HUDEP-2 (cell line): ENCODE data around the gene KCNQ5.

Experiments used
- DNase-seq, 76 experiments: peaks; one replicate each; lab custom pipeline; 2025; ENCODE audit not compliant: unreplicated experiment in 76 of 76; lab: John Stamatoyannopoulos, UW

Gene KCNQ5

DNA sequence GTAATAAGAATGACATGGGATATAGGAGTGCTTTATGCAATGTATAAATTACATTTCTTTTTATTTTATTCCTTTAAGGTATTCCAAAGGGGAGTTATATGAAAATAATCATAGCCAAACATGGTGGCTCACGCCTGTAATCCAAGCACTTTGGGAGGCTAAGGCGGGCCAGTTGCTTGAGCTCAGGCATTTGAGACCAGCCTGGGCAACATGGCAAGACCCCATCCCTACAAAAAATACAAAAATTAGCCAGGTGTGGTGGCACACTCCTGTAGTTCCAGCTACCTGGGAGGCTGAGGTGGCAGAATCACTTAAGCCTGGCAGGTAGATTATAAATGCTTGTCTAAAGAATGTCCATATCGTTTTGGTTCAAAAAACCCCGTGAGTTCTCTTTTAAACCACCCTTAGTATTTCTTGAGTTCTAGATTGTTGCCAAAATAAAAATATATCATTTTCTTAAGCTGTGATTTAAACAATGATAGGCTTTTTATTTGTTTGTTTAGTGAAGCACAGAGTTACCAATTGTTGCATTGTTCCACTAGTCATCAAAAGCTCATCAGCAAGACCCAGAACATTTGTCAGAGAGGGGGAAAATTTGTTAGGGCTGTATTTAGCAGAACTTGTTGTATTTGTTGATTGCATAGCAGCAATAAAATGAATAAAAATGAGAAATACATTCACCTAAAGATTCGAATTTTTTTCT, 457.2 kb downstream of the KCNQ5 start:
- no peak for DNase-seq

DNA sequence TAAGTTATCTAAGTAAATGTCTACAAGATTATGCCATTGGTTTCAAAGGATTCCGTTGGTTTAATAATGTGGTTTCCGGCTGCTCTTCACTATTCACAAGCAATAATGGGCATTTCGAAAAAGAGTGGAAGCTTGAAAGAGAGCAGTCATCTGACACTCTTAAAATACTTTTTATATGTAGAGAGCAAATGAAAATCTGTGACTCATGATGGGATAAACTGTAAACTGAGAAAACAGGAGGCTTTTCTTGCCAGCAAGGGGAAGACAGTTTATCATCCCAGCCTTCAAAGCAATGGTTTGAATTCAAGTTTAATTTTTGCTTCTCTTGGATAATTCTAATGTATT, 457.7 kb downstream of the KCNQ5 start:
- no peak for DNase-seq

DNA sequence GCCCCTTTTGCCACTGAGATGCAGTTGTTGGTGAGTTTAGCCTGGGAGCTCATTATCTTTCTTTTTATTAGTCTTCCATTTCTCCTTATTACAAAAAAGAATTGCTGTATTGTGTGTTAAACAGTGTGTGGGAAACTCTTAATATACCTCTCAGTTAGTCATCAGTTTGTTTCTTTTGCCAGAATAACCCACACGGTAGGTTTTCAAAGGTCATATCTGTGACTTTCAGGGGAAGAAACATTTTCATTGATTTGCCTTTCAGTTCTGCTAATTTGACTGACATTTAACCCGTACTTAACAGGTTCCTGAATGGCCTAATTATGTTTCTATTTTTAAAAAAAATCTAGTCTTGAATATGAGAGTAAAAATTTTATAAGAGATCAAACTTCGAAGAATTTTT, 458.1 kb downstream of the KCNQ5 start:
- DNase-seq: no peak

GRCh38 chr6:73081955-73082354, 460.1 kb downstream of the KCNQ5 start:
- DNase-seq: no peak

GRCh38 chr6:73083886-73084285, 462.0 kb downstream of the KCNQ5 start:
- no peak for DNase-seq

DNA sequence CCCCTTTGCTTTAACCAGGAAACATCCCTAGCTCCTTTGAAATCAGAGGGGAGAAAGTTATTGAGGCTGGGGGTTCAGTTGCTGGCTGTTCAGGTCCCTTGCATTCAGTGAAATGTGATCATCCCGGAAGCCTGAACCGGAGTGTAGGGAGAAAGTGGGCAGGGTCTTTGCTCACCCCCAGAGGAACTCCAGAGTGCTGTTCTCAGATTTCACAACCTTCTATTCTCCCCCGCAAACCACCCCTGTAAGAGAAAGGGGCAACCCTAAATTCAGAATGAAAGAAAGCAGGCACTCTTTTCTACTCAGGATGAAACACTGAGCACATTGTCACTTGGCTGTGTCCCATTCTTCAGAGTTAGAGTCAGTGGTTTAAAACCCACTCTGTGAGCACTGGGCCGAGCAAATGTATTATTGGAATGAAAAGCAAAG, 463.6 kb downstream of the KCNQ5 start:
- no peak for DNase-seq

DNA sequence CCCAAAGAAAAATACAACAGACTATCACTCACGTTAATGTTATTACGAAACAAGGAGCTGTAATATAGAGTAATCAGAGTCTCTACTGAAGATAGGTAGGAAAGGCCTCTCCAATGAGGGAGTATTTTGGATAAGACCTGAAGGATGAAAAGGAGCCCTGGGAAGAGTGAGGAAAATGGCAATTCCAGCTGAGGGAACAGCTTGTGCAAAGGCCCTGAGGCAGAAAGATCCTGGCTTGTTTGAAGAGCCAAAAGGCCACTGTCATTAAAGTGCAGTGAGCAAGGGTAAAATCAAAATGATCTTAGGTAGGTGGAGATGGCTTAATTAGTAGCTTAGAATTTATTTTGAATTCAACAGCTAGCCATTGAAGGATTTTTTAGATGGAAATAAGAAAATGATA, 464.9 kb downstream of the KCNQ5 start:
- no peak for DNase-seq

- DNase-seq: no peak
These were observed 466.4 kb downstream of the KCNQ5 start for GRCh38 chr6:73088138-73088813.

DNA sequence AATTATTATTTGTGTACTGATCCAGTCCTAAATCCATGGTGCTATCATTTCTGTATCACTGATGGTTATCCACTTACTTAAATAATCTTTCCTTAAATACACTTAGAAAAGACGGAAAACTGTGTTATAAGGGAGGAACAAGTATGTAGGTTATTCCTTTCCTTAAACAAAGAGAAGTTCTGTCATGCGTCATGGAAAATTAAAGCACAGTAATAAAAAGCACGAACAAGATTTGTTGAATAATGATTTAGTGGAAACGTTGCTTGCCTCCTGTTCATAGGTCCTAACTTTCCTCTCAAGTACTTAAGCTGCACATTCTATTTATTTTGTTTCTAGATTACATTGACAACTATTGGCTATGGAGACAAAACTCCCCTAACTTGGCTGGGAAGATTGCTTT, 483.1 kb downstream of the KCNQ5 start:
- DNase-seq: no peak

DNA sequence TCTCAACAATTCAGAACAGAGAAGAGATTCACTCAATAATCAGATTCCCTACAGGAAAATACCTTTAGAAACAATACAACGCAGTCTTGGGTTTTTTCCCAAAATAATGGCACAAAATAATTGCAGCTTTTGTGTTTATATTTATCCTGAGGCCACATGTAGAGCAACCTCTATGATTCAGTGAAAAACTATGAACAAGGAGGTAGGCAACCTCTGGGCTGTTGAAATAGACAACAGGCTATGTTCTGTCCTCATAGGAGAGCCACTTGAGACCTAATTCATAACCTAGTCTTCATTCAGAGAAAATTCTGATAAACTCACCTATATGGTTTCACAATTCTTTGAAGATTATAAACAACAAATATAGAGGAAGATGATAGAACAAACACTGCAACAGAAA, 485.2 kb downstream of the KCNQ5 start:
- no peak for DNase-seq

DNA sequence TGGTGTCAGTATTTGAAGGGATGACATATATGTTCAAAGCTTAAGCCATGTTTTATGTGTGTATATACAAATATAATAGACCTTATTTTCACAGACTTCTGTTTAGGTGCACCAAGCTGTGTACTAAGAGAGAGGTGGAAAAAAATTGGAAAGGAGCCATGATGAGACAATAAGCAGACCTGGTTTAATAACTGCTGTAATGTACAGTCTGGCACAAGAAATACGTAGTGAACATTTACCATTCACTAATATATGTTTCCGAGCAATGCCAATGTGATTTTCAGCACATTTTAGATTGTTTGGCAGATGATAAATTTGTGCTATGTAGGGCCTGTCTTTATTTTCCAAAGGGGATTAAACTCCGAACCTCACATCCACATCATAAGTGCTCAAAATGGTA, 487.1 kb downstream of the KCNQ5 start:
- DNase-seq: no peak

GRCh38 chr6:73109659-73110058, 487.8 kb downstream of the KCNQ5 start:
- DNase-seq: no peak

DNA sequence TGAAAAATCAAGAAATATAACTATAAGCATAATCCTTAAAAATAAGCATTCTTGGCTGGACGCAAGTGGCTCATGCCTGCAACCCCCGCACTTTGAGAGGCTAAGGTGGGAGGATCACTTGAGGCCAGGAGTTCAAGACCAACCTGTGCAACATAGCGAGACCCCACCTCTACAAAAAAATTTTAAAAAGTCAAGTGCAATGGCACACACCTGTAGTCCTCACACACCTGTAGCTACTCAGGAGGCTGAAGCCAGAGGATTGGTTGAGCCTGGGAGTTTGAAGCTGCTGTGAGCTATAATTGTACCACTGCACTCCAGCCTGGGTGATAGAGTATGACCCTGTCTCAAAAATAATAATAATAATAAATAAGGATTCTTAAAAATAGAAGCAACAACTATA, 494.5 kb downstream of the KCNQ5 start:
- DNase-seq: no peak

- DNase-seq: no peak
These were observed 499.6 kb downstream of the KCNQ5 start for GRCh38 chr6:73121421-73121993.

DNA sequence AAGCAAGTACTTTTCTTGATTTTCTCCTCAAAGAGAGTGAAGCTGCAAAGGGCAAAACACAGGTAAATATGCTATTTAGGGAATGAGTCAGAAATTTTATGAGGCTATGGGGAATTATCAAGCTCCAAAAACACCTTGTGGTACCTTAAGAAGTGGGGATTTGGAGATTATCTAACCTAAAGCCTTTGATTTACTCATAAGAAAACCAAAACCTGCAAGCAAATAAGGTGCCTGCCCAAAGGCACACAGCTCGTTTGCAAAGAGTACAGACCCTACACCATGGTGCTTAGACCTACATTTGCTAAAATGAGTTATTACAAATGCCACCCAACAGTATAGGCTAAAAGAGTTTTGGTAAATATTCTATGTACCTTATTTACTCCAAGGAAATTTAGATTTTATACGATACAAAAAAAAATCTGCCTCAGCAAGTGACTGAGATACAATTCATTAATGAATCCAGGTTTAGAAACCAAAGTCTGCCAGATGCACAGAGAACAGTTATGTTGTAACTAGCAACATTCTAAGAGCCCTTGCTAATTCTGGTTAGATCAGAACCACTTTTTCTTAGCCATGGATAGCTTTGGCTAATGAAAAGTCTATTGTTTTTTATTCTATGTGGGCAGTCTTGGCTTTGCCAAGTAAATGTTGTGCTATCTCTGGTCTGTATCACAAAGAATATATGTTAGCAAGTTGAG, 501.9 kb downstream of the KCNQ5 start:
- no peak for DNase-seq

GRCh38 chr6:73129653-73130443, 508.0 kb downstream of the KCNQ5 start:
- peak in 75 of 76 experiments; percentile 20 to 94 (median 72) for DNase-seq

DNA sequence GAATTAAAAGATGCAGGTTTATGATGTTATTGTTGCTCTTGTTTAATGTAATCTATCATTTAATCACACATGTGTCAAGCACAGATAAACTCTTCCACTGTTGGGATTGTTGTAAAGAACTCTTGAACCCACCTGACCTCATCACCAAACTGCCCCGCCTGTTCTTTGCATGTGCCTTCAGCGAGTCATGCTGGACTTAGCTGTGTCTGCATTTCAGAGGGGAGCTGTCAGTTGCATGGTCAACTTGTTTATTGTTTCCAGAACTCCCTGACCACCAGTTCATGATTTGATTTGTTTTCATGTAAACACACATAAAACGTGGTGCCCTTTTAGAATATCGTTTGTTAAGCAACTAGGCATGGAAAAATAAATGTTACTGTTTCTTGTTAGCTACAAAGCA, 509.8 kb downstream of the KCNQ5 start:
- peak in 40 of 76 experiments; percentile 4 to 58 (median 24) for DNase-seq

DNA sequence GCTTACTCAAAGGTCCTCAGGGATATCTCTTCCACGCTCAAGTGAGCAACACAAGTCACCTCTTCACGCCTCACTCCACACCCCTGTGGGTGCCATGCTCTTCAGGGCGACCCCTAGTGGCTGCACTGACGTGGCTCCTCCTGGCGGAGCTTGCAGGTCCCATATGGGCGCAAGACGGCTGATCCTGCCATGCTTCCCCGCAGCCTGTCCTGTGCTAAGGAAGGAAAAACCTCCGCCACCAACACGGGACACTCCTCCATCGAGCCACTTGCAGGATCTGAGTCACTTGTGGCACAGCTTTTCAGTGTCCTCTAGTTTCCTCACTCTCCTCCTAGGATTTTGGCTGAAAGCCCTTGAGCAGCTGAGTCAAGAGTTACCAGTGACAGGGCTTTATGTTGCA, 512.7 kb downstream of the KCNQ5 start:
- DNase-seq: peak in 20 of 76 experiments; percentile 5 to 47 (median 14)

GRCh38 chr6:73139681-73140383, 518.0 kb downstream of the KCNQ5 start:
- no peak for DNase-seq

- no peak for DNase-seq
These were observed 521.7 kb downstream of the KCNQ5 start for GRCh38 chr6:73143551-73143950.
